Measurements from ENCODE around the gene ALX3. TPM values are rescaled to one million over a fixed set of nuclear protein-coding genes. Genes with fewer than 3 reads are reported as not detected.

Gene ALX3
- polyA plus RNA-seq, 3 donors = not detected

DNA sequence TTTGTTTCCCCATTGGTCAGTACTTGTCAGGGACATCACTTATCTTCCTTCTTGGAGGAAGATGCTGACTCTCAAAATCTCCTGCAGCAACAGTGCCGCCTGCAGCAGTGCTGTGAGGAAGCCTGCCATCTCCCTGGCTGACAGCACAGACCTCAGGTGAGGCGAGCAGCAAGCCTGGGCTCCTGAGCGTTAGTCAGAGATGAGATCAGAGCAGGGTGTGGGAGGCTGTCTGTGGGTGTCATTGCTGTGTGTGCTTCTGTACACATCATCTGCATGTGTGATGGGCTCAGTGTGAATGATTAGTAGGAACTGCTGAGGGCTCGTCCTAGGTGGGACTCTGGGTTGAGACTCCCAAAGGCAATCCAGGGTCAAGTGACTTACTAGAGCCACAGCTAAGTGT, 29.9 kb downstream of the ALX3 start:
- Histone ChIP-seq H3K9ac (ENCODE audit: insufficient read depth, low read length, poor library complexity, severe bottlenecking) (no peak overlapping the region), H4K20me1 (ENCODE audit: insufficient read depth, low read length) (no peaks in the 10 kb centered on the region), H3K27ac (ENCODE audit: low read depth in 1 of 2, low read length in 2 of 2) (no peak overlapping the region), H3K27me3 (ENCODE audit: control insufficient read depth in 2 of 2, insufficient read depth in 2 of 2, low read length in 2 of 2) (no peaks in the 10 kb centered on the region), H2AFZ (ENCODE audit: insufficient read depth, low read depth, low read length, poor library complexity, severe bottlenecking) (no peak overlapping the region), H3K9me3 (replicated peaks in 1 of 2; ENCODE audit: control insufficient read depth in 1 of 2, insufficient read depth in 1 of 2, low read length in 2 of 2) (no peaks in the 10 kb centered on the region), H3K4me1 (ENCODE audit: control insufficient read depth in 1 of 2, insufficient read depth in 2 of 2, low read length in 2 of 2) (peaks cover 3 to 5% of the 10 kb centered on the region in 2 donors), H3K4me2 (replicated peaks; ENCODE audit: extremely low read depth, low read length, poor library complexity, severe bottlenecking) (no peak overlapping the region), H3K79me2 (ENCODE audit: insufficient read depth, low read length) (peaks cover 22% of the 10 kb centered on the region), H3K4me3 (replicated peaks in 1 of 3; ENCODE audit: low read depth in 2 of 3, low read length in 3 of 3) (no peak overlapping the region), H3K36me3 (replicated peaks in 1 of 2; ENCODE audit: control insufficient read depth in 1 of 2, insufficient read depth in 2 of 2, low read length in 2 of 2) (peaks cover 75 to 83% of the 10 kb centered on the region in 2 donors)
- TF ChIP-seq, protein P1, sequence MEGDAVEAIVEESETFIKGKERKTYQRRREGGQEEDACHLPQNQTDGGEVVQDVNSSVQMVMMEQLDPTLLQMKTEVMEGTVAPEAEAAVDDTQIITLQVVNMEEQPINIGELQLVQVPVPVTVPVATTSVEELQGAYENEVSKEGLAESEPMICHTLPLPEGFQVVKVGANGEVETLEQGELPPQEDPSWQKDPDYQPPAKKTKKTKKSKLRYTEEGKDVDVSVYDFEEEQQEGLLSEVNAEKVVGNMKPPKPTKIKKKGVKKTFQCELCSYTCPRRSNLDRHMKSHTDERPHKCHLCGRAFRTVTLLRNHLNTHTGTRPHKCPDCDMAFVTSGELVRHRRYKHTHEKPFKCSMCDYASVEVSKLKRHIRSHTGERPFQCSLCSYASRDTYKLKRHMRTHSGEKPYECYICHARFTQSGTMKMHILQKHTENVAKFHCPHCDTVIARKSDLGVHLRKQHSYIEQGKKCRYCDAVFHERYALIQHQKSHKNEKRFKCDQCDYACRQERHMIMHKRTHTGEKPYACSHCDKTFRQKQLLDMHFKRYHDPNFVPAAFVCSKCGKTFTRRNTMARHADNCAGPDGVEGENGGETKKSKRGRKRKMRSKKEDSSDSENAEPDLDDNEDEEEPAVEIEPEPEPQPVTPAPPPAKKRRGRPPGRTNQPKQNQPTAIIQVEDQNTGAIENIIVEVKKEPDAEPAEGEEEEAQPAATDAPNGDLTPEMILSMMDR (IDR thresholded peaks at IDR 0.05) = no peak
- Mint-ChIP-seq H3K27ac (no peak overlapping the region), H3K36me3 (peaks cover 74 to 77% of the 10 kb centered on the region in 2 donors), H3K9me3 (no peaks in the 10 kb centered on the region), H3K27me3 (ENCODE audit: low read depth in 3 of 3) (no peaks in the 10 kb centered on the region), H3K4me1 (peaks cover 9% of the 10 kb centered on the region), H3K4me3 (no peak overlapping the region)
- 94% methylated on average over 3 of the region's 4 CpGs for WGBS (ENCODE audit: insufficient coverage)
- intact Hi-C loops (cut with micrococcal nuclease) = no loop called here
- no peak for DNase-seq

DNA sequence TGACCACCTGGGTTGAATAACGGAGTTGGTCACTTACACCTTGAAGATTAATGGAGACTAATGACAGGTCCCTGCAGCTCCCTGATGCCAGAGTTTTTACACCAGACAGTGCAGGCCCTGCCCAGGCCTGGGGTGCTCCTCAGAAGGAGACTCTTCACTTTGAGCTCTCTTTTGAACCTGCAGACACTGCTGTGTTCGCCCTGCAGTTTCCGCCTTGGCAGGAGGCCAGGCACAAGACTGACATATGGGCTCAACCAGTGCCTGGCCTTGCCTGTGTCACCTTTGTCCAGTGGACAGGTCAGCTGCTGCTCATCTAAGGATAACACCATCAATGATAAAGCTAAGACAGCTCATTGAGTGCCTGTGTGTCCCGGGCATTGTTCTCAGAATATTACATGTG, 30.8 kb downstream of the ALX3 start:
- H3K9ac ChIP-seq (ENCODE audit: insufficient read depth, low read length, poor library complexity, severe bottlenecking) = no peak overlapping the region
- WGBS (ENCODE audit: insufficient coverage) = 95% methylated on average over 4 of the region's 4 CpGs
- no peaks in the 10 kb centered on the region for H3K27me3 ChIP-seq (ENCODE audit: control insufficient read depth in 2 of 2, insufficient read depth in 2 of 2, low read length in 2 of 2)
- H2AFZ ChIP-seq (ENCODE audit: insufficient read depth, low read depth, low read length, poor library complexity, severe bottlenecking) = no peak overlapping the region
- intact Hi-C loops (cut with micrococcal nuclease) = loop anchor here in 1 of 2 donors (10.0 kb wide), 2 partner anchors 365 to 615 kb away; partner anchors contain the start of genes LAMTOR5 and PSMA5
- H3K4me1 Mint-ChIP-seq = peaks cover 15% of the 10 kb centered on the region
- no peaks in the 10 kb centered on the region for H3K9me3 Mint-ChIP-seq
- peaks cover 66 to 74% of the 10 kb centered on the region in 2 donors for H3K36me3 ChIP-seq (replicated peaks in 1 of 2; ENCODE audit: control insufficient read depth in 1 of 2, insufficient read depth in 2 of 2, low read length in 2 of 2)
- H3K4me1 ChIP-seq (ENCODE audit: control insufficient read depth in 1 of 2, insufficient read depth in 2 of 2, low read length in 2 of 2) = peaks cover 8 to 13% of the 10 kb centered on the region in 2 donors
- H3K27me3 Mint-ChIP-seq (ENCODE audit: low read depth in 3 of 3) = no peaks in the 10 kb centered on the region
- no peak for DNase-seq
- H3K36me3 Mint-ChIP-seq = peaks cover 65 to 68% of the 10 kb centered on the region in 2 donors
- H3K79me2 ChIP-seq (ENCODE audit: insufficient read depth, low read length) = peaks cover 31% of the 10 kb centered on the region
- no peak overlapping the region for H3K27ac Mint-ChIP-seq
- no peak overlapping the region for H3K4me3 ChIP-seq (replicated peaks in 1 of 3; ENCODE audit: low read depth in 2 of 3, low read length in 3 of 3)
- no peak overlapping the region for H3K4me2 ChIP-seq (replicated peaks; ENCODE audit: extremely low read depth, low read length, poor library complexity, severe bottlenecking)
- H3K9me3 ChIP-seq (replicated peaks in 1 of 2; ENCODE audit: control insufficient read depth in 1 of 2, insufficient read depth in 1 of 2, low read length in 2 of 2) = no peaks in the 10 kb centered on the region
- no peak overlapping the region for H3K4me3 Mint-ChIP-seq
- TF ChIP-seq, protein P1 (IDR thresholded peaks at IDR 0.05) = no peak
- no peaks in the 10 kb centered on the region for H4K20me1 ChIP-seq (ENCODE audit: insufficient read depth, low read length)
- H3K27ac ChIP-seq (ENCODE audit: low read depth in 1 of 2, low read length in 2 of 2) = no peak overlapping the region
